ELF-1 (cell line): ENCODE data around the gene SLC25A48.

Experiments
- DNase-seq: peaks from one replicate; pipeline ENCODE4 v3.0.0-alpha.2; 2016; ENCODE audit warnings: low read depth, low spot score

SLC25A48 gene, protein sequence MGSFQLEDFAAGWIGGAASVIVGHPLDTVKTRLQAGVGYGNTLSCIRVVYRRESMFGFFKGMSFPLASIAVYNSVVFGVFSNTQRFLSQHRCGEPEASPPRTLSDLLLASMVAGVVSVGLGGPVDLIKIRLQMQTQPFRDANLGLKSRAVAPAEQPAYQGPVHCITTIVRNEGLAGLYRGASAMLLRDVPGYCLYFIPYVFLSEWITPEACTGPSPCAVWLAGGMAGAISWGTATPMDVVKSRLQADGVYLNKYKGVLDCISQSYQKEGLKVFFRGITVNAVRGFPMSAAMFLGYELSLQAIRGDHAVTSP

DNA sequence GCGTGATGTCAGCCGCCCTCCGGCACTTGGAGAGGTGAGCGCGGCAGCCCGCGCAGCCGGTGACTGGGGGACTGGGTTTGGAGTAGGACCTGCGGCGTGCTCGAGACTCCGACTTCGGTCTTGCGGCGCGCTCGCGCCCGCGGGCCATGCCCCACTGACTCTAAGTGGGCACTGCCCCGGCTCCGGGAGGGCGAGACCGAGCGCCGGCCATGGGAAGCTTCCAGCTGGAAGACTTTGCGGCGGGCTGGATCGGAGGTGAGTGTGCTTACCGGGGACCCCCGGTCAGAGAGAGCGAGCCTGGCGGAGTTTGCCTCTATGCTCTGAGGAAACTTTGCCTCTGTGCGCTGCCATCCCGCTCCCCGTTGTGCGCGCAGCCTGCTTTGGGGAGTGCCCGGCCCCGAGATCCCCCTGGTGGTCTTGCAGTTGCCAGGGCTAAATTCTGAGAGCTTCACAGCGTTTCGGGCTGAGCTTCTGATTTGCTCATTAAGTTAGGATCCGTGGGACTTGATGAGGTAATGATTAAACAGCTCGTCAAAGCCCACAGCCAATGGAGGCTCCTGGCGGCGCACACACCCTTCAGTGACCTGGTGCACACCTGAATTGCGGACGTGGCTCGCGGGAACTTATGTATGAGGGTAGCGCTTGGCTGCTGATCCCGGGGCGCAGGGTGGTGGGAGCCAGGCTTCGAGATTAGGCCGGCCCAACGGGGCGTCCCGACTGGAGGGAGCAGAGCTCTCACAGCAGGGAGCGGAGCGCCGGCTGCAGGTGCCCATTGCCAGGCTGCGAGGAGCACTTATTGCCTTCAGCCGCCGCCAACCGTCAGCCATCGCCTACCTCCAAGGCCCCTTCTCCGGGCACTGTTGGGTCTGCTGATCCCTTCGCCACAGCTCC, at the start of gene SLC25A48:
SLC25A48 (plus strand) TSS at position 25 of the 891 bp plus-strand sequence; CDS start at position 210, 185 bp downstream.
- DNase-seq = peak; percentile 89

DNA sequence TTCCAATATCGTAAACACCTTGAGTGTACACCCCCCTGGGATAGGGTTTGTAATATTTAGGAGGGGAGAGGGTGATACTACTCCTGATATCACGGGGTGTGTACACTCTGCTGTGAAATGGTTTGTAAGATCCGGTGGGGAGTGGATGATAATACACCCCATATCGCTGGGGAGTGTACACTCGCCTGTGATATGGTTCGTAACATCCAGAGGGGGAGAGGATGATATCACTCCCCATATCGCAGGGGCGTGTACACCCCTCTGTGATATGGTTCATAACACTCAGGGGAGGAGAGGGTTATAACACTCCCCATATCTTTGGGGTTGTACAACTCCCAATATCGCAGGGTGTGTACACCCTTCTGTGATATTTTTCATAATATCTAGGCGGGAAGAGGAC, 33.8 kb upstream of the SLC25A48 start:
- DNase-seq = no peak

DNA sequence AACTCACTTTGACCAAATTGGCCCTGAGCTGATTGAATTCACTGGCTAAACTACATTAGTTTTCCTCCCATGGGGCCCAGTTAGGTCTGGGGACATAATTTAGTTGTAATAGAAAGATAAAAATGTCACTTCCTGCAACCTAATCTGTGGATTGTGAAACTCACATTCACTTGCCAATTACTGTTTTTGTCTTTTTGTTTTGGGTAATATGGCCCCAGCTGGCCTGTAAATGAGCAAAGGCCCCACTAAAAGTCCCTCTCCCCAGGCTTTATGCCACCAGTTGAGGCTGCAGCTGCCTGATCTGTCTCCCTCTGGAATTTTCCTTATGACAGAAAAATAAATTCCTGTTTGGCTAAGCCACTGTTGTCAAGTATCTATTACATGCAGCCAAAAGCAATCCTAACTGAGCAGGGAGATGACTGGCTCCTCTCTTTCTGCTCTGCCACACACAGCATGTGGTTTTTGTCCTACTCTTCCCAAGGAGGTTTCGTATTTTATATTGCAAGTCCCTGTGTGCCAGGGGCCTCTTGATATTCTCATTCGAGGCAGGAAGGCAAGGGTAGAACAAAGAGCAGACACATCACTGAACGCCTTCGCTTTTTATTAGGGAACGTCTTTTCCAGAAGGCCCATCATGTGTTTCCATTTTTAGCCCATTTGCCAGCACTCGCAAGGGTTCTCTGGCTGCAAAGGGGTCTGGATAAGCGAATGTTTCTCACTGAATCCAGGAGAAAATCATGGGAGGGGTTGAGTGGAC, 24.1 kb upstream of the SLC25A48 start:
- peak; percentile 1 for DNase-seq

DNA sequence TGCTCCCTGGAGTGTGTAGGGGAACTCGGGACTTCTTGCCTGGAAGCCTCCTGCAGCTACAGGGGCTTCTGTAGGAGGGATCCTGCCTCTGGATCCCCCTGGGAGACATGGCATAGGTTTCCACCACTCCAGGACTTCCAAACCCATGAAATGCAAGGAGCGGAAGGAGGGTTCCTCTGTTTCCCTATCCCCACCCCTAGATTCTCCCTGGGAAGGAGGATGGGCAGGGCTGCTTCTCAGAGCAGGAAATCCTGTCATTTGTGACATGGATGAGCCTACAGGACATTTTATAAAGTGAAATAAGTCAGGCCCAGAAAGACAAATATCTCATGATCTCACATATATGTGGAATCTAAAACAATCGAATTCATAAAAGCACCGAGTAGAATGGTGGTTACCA, 23.5 kb upstream of the SLC25A48 start:
- no peak for DNase-seq

DNA sequence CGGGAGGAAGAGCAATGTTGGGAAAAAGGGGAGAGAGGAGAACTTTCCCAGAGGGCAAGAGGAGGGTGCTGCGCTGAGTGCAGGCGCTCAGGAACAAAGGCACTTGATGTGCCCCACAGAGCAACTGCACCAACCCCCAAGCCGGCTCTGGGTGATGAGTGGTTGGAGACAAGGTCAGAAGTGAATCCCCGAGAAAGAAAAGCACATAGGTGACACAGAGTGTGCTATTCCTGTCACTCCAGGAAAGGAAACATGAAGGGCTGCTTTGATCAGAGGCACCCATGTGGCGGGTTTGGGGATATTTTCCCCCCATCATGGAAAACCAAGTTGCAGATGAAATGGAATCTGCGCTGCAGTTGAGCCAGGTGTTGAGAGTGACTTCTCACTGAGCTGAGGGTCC, 20.7 kb upstream of the SLC25A48 start:
- no peak for DNase-seq

DNA sequence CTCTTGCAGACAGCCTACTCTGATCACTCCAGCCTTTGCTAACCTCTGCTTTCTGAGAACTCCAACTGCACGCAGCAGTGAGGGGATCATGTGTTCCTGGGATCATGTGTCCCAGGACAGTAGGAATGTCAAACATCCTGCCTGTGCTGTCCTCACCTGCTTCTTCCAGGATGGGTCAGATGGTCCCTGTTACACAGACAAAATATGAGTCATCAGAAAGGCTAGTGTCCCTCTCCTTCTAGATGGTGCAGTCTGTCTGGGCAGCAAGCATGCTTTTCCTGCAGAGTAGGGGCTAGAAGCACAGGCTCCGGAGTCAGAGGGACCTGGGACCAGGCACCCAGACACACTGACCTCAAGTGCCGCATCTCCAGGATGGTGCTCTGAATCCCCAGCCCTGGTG, 20.1 kb upstream of the SLC25A48 start:
- DNase-seq = no peak

DNA sequence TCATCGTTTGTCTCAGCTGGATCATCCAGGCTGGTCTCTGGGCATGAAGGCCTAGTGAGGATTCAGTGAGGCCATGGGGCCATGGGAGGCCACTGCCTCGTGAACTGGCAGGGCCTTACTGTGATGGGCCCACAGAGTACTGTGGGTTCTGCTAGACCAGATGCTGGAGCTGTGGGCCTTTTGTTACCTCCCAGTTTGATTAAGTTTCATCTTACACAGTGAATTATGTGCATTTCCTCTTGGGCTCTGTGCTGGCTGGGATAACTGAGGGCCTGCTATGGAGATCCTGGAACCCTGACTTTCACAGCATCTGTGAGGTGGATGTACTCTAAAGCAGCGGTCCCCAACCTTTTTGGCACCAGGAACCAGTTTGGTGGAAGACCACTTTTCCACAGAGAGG, 19.7 kb upstream of the SLC25A48 start:
- DNase-seq = no peak

DNA sequence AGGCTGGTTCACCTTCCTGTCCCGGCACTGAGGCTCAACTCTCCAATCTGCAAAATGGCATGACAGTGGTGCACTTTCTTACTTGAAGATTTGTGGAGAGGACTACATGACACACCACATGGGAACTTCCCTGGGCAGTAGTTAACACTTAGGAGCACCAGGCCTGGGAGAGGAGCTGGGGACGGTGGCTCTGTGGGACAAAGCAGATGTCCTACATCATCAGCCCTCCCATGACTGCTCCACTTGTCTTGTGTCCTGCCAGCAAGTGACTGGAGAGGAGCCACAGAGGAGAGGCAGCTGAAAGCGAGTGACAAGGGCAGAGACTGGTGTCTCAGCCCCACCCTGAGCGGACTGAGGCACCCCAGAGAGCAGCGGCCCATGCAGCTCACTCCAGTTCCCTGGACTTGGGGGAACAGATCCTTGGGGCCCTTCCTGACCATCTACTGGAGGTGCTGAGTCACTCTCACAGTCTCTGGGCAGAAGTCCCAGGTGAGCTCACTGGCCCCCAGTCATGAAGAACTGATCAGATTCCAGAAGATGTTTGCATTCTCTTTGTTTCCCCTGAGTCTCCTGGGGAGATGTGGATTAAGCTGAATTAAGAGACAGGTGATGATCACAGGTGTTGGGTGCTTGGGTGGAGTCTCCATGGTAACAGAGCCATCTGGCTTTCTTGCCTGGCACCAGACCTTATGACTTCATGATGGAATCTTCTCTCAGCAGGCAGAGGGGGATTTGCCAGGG, 13.2 kb upstream of the SLC25A48 start:
- peak; percentile 44 for DNase-seq

DNA sequence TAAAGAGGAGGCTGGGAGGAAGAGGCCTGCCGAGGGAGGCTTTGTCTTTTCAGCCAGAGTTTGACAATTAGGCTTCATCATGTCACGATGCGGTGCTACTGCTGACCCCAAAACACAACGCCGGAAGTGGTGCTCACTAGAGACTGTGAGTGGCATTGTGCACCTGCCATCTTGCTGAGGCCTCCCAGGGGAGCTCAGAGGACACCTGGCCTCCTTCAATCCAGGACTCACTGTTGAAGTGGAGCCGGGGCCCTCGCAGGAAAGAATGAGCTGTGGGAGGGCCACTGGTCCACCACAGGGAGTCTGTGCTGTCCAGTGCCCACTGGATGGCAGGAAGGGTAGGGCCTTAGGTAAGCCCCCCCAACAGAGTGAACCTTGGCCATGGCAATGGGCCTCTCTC, 12.7 kb upstream of the SLC25A48 start:
- DNase-seq = no peak

DNA sequence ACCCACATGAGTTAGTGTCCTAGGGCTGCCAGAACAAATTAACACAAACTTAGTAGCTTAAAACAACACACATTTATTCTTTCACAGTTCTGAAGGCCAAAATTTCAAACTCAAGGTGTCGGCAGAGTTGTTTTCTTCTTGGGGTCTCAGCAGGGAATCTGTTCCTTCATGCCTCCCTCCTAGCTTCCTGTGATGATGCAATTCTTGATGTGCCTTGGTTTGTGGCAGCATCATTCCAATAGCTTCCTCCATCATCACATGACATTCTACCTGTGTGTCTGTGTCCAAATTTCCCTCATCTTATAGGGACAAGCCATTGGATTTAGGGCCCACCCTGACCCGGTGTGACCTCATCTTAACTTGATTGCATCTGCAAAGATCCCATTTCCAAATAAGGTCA, 12.2 kb upstream of the SLC25A48 start:
- no peak for DNase-seq

DNA sequence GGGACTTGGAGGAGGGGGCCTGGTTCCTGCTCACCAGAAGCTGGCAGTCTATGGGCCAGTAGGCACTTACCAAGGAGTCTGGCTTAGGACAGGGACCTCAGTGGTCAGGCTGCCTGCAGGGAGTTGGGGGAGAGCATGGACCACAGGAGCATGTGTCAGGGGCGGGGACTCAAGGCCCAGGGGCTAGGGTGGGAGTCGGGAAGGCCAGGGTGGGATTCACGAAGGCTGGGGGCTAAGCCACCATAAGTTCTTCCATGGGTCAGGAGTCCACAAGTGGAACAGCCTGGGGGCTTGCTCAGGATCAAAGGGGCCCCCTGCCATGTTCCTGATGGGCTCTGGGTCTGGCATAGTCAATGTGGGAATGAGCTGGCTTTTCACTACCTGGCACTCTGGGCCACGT, 11.5 kb upstream of the SLC25A48 start:
- DNase-seq = no peak

DNA sequence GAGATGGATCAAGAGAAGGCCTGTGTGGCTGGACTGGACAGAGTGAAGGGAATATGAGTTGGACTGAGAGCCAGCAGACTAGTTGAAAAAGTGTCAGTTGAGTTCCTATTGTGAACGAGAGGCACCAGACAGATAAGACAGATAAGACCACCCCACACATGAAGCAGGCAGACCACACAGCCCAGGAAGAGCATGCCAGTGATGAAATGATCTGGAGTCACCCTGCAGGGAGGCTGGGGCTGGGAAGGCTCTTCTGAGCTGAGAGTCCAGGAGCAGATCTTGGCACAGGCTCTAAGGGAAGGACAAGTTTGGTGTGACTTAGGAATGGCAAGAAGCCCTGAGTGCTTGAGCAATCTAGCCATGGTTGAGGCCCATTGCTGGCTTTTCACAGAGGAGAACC, 10.6 kb upstream of the SLC25A48 start:
- no peak for DNase-seq

DNA sequence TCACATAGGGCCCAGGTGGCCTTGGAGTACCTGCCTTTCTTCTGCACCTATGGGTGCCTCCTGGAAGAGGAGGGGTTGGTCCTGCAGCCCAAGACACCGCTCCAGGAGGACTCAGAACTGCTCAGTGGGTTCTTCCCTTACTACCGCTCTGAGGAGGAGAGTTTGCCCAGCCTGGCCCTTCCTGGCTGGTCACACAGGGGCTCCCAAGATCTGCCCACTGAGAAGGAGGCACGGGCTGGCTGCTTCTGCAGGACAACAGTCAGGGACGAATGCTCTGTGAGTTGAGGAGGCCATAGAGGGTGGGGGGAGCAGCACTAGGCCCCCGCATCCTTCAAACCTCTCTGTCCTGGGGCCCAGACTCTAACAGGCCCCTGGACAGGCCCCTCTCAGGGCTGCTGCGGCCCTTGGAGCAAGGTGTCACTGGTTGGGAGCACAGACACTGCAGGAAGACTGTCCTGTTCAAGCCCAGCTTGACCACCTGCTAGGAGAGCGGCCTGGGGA, 9.9 kb upstream of the SLC25A48 start:
- no peak for DNase-seq

DNA sequence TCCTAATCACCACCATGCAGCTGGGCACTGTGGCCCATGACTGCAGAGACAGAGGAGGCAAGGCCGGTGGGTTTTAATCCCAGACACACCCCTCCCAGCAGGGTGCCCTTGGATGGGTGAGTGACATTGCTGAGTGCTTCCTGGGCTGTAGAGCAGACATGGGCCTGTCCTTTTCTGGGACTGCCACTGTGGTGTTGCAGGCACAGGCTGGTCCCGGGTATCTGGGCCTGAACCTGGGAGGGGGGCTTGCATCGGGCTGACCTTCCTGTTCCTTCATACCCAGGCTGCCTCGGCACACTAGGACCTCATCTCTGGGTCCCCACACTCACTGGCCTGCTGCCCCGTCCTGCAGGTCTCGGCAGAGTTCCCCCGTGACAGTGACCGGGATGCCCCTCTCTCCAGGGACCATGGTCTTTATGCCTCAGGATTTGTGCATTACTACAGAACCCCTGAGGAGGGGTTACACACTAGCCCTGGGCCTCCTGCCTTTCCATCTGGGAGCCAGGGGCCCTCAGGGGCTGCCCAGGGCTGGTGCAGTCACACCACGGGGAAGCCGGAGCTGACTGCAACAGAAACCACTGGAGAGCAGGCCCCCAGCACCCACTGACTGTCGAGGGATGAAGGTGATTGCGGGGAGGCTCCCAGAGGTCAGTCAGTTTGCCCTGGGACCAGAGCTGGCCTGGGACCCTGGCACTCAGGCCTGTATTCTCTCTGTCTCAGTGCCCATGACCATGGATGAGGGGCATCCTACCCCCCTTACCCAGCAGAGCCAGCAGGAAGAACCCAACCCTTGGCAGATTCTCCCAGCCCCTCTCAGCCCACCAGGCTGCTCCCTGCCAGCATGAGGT, 8.9 kb upstream of the SLC25A48 start:
- DNase-seq = no peak

DNA sequence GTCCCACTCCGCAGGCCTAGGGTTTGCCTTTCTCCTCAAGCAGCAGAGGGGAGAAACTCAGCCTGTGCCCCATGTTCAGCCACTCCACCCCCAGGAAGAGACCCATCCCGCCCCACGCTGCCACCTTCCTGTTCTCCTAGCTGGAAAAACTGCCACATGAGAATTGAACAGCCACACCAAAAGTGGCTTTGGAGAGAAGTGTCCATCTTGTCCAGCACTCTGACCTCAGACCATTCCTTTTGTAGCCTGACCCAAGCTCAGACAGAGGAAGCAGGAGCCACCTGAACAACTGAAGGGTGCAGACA, 8.3 kb upstream of the SLC25A48 start:
- no peak for DNase-seq

DNA sequence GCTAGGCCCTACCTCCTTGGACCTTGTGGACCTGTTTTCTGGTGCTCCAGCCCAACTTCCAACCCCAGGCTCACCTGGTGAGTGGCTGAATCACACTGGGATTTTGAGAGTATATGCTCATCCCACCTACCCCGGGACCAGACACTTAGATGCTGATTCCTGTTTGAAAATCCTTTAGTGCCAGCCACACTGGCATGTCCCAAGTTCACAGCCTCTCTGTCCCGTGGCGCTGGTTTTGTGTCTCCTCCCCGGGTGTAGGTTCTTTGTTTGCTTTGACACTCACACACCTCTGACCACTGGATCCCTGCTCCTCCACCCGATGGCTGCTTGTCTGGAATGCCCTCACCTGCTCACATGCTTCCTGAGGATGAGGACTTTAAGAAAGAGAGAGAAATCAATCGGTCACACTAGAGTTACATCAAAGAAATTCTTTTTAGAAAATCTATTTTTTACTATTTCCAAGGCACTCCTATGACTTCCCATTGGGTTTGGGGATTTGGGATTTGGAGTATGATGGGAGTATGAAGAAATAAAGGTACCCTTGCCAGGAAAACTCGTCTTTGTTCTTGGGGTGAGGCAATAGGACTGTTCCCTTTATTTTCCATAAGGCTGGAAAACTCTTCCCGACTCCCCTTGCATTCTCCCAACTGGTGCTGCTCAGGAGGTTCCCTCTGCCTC, 7.3 kb upstream of the SLC25A48 start:
- DNase-seq = no peak

DNA sequence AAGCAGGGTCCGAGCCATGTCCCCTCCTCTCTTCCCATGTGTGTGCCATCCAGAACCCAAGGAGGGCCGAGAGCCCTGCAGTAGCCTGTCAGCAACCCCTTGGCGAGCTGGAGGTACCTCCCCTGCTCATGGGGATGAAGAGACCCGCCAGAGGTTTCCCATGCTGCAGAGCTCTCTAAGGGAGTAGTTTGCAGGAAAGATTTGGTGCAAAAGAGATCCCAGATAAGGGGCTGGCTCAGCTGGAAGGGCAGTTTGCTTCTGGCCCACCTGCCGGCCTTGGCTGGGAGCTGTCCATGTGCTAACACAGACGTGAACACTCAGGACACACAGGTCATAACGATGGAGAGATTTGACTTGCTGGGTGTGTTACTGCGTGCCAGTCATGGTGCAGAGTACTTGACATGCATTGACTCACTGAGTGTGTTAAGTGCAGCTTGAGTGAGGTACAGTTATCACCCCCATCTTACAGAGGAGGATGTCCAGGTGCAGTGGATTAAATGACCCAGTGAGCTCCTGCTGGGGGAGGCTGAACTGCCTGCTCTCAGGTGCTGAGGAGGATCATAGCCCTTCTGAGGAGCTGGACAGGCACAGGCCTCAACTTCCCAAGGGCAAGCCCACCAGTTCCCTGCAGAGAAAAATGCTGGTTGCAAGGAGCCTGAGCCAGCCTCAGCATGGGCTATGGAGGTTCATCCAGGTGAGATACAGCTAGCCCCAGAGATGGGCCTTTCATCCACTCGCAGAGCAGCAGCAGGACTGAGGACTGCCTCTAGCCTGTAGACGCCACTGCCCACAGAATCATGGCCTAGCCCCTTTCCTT, 6.3 kb upstream of the SLC25A48 start:
- DNase-seq = peak; percentile 20

DNA sequence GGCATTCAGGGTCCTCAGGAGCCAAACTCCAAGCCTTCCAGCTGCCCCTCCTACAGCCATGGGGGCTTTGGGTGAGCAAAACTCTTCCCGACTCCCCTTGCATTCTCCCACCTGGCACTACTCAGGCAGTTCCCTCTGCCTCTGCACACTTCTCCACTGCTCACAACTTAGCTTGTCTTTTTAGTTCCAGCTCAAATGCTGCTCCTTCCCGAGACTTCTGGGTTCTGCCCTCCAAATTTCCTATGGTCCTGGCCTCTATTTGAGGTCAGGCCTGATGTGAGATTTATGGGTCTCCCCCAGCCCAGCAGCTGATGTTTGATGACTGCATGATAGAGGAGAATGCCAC, 5.7 kb upstream of the SLC25A48 start:
- no peak for DNase-seq

DNA sequence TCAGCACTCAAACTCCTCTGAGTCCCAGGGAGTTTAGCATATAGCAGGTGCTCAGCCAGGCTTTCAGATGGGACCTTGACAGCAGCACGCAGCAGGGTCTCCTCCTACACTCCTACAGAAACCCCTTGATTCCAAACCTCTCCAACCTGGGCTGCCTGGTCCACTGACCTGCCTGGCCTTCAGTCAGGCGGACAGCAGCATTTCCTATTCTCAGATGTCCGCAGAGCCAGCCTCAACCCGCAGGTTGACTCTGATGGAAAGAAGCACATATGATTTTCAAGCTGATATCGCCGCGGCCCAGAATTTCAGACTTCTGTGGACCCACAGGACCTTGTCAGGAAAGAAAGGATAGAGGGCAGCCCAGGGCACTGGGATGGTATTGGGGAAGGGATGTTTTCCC, 5.3 kb upstream of the SLC25A48 start:
- DNase-seq = no peak
